ENCODE results near the gene NTN3. TPM values are rescaled to one million over a fixed set of nuclear protein-coding genes. Genes with fewer than 3 reads are reported as not detected.
"Not testable (repeated sequence)": the region's sequence is repeated elsewhere in the genome, so short reads cannot be mapped to it uniquely, and the experiment has no call there.

Gene NTN3
- total RNA-seq, 1 donor from 2014 or later: 17.9 TPM

DNA sequence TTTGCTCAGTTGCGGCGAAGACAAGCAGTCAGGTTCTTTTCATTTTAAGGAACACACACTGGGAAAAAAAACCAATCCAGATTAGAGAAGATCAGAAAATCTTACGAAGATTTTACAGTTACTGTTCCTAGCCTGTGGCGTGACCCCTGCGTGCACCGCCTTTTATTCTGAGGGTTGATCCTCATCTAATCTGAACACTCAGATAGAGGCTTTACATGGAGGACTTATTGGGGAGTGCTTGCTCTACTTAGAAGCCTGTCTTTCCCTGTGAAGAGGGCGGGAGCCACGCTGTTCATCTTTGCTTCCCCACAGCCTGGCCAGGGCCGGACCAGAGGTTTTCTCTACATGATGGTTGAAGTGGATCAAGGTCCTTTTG lies 5.2 kb downstream of the NTN3 start:
- H3K27me3 Mint-ChIP-seq (ENCODE audit: low read depth): peaks cover 3% of the 10 kb centered on the region
- H3K36me3 Mint-ChIP-seq: no peaks in the 10 kb centered on the region
- peaks cover 19% of the 10 kb centered on the region for H3K4me1 Mint-ChIP-seq
- no peaks in the 10 kb centered on the region for H3K9me3 Mint-ChIP-seq
- TF ChIP-seq, protein P1, sequence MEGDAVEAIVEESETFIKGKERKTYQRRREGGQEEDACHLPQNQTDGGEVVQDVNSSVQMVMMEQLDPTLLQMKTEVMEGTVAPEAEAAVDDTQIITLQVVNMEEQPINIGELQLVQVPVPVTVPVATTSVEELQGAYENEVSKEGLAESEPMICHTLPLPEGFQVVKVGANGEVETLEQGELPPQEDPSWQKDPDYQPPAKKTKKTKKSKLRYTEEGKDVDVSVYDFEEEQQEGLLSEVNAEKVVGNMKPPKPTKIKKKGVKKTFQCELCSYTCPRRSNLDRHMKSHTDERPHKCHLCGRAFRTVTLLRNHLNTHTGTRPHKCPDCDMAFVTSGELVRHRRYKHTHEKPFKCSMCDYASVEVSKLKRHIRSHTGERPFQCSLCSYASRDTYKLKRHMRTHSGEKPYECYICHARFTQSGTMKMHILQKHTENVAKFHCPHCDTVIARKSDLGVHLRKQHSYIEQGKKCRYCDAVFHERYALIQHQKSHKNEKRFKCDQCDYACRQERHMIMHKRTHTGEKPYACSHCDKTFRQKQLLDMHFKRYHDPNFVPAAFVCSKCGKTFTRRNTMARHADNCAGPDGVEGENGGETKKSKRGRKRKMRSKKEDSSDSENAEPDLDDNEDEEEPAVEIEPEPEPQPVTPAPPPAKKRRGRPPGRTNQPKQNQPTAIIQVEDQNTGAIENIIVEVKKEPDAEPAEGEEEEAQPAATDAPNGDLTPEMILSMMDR (IDR thresholded peaks at IDR 0.05; ENCODE audit: unreplicated experiment): no peak
- H3K4me3 Mint-ChIP-seq: peak overlapping the region; percentile 68
- H3K27ac Mint-ChIP-seq: no peak overlapping the region
- no peak for DNase-seq (ENCODE audit: low spot score in 2 of 2, unreplicated experiment in 2 of 2)

DNA sequence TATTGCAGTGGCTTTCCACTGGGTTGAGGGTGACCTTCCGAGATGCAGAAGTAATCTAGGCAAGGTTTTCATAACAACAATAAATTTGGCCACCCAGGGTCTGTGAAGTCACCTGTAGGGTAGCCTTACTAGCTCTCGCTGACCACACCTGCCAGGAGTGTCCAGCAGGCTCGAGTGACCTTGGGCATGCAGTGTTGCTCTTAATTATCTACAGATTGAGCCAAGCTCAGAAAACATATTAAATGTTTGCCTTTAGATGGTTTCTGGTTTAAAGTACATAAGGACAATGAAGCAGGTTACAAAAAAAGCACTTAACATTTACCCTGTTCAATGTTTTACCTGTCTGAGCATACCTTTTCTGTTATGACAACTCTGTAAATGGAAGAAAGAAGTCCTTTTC lies 5.6 kb downstream of the NTN3 start:
- peaks cover 19% of the 10 kb centered on the region for H3K4me1 Mint-ChIP-seq
- H3K4me3 Mint-ChIP-seq: peak overlapping the region; percentile 68
- DNase-seq (ENCODE audit: low spot score in 2 of 2, unreplicated experiment in 2 of 2): no peak
- H3K9me3 Mint-ChIP-seq: no peaks in the 10 kb centered on the region
- H3K36me3 Mint-ChIP-seq: no peaks in the 10 kb centered on the region
- H3K27me3 Mint-ChIP-seq (ENCODE audit: low read depth): peaks cover 3% of the 10 kb centered on the region
- TF ChIP-seq, protein P1 (IDR thresholded peaks at IDR 0.05; ENCODE audit: unreplicated experiment): no peak
- no peak overlapping the region for H3K27ac Mint-ChIP-seq

DNA sequence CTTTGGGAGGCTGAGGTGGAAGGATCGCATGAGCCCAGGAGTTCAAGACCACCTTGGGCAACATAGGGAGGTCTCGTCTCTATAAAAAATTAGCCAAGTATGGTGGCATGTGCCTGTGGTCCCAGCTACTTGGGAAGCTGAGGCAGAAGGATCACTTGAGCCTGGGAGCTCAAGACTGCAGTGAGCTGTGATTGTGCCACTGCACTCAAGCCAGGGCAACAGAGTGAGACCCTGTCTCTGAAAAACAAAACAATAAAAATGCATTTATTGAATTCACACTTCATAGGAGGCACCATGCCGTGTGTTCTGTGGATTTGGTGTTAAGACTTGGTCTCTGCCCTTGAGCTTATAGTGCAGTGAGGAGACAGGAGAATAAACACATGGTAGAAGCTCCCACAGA lies 6.2 kb downstream of the NTN3 start:
- DNase-seq (ENCODE audit: low spot score in 2 of 2, unreplicated experiment in 2 of 2): no peak
- Mint-ChIP-seq H3K36me3 (no peaks in the 10 kb centered on the region), H3K27me3 (ENCODE audit: low read depth) (peaks cover 3% of the 10 kb centered on the region), H3K4me3 (peak overlapping the region; percentile 68), H3K4me1 (peaks cover 19% of the 10 kb centered on the region), H3K9me3 (no peaks in the 10 kb centered on the region), H3K27ac (no peak overlapping the region)
- TF ChIP-seq, protein P1 (IDR thresholded peaks at IDR 0.05; ENCODE audit: unreplicated experiment): no peak

DNA sequence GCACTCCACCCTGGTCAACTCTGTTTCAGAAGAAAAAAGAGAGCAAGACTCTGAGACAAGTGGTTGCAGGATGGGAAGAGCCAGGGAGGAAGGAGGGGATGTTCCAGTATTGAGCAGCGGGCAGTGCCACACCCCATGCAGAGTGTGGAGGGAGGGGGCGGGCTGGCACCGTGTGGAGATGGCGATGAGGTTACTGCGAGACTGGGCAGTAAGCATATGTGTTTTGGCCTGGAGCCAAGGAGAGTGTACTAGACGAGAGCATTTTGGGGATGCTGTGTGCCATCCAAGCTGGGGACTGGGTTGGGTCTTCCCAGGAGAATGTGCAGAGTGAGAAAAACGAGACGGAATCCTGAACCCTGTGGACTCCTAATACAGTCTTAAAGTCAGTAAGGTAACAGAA lies 7.2 kb downstream of the NTN3 start:
- peaks cover 3% of the 10 kb centered on the region for H3K27me3 Mint-ChIP-seq (ENCODE audit: low read depth)
- H3K4me3 Mint-ChIP-seq: no peak overlapping the region
- no peak overlapping the region for H3K27ac Mint-ChIP-seq
- H3K4me1 Mint-ChIP-seq: peaks cover 18% of the 10 kb centered on the region
- no peaks in the 10 kb centered on the region for H3K9me3 Mint-ChIP-seq
- TF ChIP-seq, protein P1 (IDR thresholded peaks at IDR 0.05; ENCODE audit: unreplicated experiment): no peak
- no peaks in the 10 kb centered on the region for H3K36me3 Mint-ChIP-seq
- DNase-seq (ENCODE audit: low spot score in 2 of 2, unreplicated experiment in 2 of 2): no peak

DNA sequence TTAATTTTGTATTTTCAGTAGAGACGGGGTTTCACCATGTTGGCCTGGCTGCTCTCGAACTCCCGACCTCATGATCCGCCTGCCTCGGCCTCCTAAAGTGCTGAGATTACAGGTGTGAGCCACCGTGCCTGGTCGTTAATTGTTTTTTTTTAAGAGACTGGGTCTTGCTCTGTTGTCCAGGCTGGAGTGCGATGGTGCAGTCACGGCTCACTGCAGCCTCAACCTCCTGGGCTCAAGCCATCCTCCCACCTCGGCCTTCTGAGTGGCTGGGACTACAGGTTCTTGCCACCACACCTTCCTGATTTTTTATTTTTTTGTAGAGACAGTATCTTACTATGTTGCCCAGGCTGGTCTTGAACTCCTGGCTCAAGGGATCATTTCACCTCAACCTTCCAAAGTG lies 8.9 kb downstream of the NTN3 start:
- not testable (repeated sequence) for H3K27me3 Mint-ChIP-seq (ENCODE audit: low read depth); DNase-seq (ENCODE audit: low spot score in 2 of 2, unreplicated experiment in 2 of 2); H3K9me3 Mint-ChIP-seq; H3K36me3 Mint-ChIP-seq; H3K27ac Mint-ChIP-seq; H3K4me3 Mint-ChIP-seq
- H3K4me1 Mint-ChIP-seq: peaks cover 18% of the 10 kb centered on the region

DNA sequence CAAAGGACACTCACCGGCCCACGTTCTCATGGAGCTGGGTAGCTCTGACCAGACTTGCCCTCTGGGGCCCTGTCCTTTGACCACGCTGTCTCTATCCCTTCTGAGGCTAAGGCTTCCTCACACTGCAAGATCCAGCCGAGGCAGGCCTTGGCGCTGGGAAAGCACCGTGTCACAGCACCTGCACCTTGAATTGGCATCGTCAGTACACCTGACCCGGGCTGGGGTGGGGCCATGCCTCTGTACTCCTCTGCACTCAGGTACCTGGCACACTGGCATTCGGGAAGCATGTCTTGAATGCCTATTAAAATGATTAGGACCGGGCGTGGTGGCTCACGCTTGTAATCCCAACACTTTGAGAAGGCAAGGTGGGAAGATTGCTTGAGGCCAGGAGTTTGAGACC lies 9.9 kb downstream of the NTN3 start:
- Mint-ChIP-seq H3K4me3 (no peak overlapping the region), H3K27me3 (ENCODE audit: low read depth) (peaks cover 3% of the 10 kb centered on the region), H3K9me3 (no peaks in the 10 kb centered on the region), H3K4me1 (peaks cover 17% of the 10 kb centered on the region), H3K36me3 (no peaks in the 10 kb centered on the region), H3K27ac (no peak overlapping the region)
- TF ChIP-seq, protein P1 (IDR thresholded peaks at IDR 0.05; ENCODE audit: unreplicated experiment): no peak
- DNase-seq (ENCODE audit: low spot score in 2 of 2, unreplicated experiment in 2 of 2): no peak
